Ammon's horn (tissue), 1 donor: ENCODE results near the gene KANK4.

Source experiments
- DNase-seq: peaks from one replicate; pipeline ENCODE4 v3.0.0-alpha.2; 2016; ENCODE audit warnings: low spot score

KANK4 gene

GRCh38 chr1:62304515-62304914 lies 14.7 kb downstream of the KANK4 start:
- DNase-seq: no peak

- DNase-seq: no peak
These were observed 17.4 kb downstream of the KANK4 start for GRCh38 chr1:62301726-62302390.

GRCh38 chr1:62299426-62300200 lies 19.6 kb downstream of the KANK4 start:
- DNase-seq: peak; percentile 79

- no peak for DNase-seq
These were observed 23.2 kb downstream of the KANK4 start for GRCh38 chr1:62295921-62296491.

GRCh38 chr1:62294261-62294660 lies 25.0 kb downstream of the KANK4 start:
- peak; percentile 31 for DNase-seq

GRCh38 chr1:62288662-62289061 lies 30.6 kb downstream of the KANK4 start:
- no peak for DNase-seq

- no peak for DNase-seq
These were observed 31.0 kb downstream of the KANK4 start for GRCh38 chr1:62288224-62288623.

- DNase-seq: no peak
These were observed 32.4 kb downstream of the KANK4 start for GRCh38 chr1:62286786-62287224.

GRCh38 chr1:62285984-62286785 lies 33.0 kb downstream of the KANK4 start:
- DNase-seq: no peak

- DNase-seq: no peak
These were observed 33.8 kb downstream of the KANK4 start for GRCh38 chr1:62285440-62285839.

GRCh38 chr1:62283986-62284385 lies 35.2 kb downstream of the KANK4 start:
- no peak for DNase-seq

GRCh38 chr1:62282909-62283755 lies 36.1 kb downstream of the KANK4 start:
- no peak for DNase-seq

GRCh38 chr1:62281922-62282555 lies 37.2 kb downstream of the KANK4 start:
- DNase-seq: no peak

GRCh38 chr1:62280960-62281465 lies 38.2 kb downstream of the KANK4 start:
- DNase-seq: no peak

- no peak for DNase-seq
These were observed 39.1 kb downstream of the KANK4 start for GRCh38 chr1:62280150-62280549.

GRCh38 chr1:62276791-62277190 lies 42.4 kb downstream of the KANK4 start:
- no peak for DNase-seq

GRCh38 chr1:62274496-62275485 lies 44.4 kb downstream of the KANK4 start:
- DNase-seq: peak; percentile 16

GRCh38 chr1:62273953-62274352 lies 45.3 kb downstream of the KANK4 start:
- DNase-seq: no peak

GRCh38 chr1:62271948-62272728 lies 47.1 kb downstream of the KANK4 start:
- DNase-seq: no peak
